Kidney epithelial cell (primary cell): ENCODE results near the gene TMEM263. TPM values are rescaled to one million over a fixed set of nuclear protein-coding genes. Genes with fewer than 3 reads are reported as not detected.
"Not testable (repeated sequence)": the region's sequence is repeated elsewhere in the genome, so short reads cannot be mapped to it uniquely, and the experiment has no call there.

Experiments
- DNase-seq: peaks from one replicate; pipeline ENCODE4 v3.0.0-alpha.2; 2010; ENCODE audit warnings: low read depth
- H3K27me3 ChIP-seq: 2 replicates; pipeline ENCODE4 v1.6.0; 2011; ENCODE audit warnings: low read length; ENCODE audit not compliant: control insufficient read depth, insufficient read depth
- H3K36me3 ChIP-seq: 2 replicates; pipeline ENCODE4 v1.5.1; 2011; ENCODE audit warnings: low read length; ENCODE audit not compliant: control insufficient read depth, insufficient read depth
- H3K4me3 ChIP-seq: 2 replicates; pipeline ENCODE4 v1.5.1; 2011; ENCODE audit warnings: low read depth, mild to moderate bottlenecking, control low read depth, low read length
- CTCF ChIP-seq: IDR thresholded peaks from 2 replicates; pipeline ENCODE4 v1.5.1; 2011; ENCODE audit warnings: mild to moderate bottlenecking, moderate library complexity, low read length, control low read depth, inconsistent platforms; ENCODE audit not compliant: insufficient read depth, poor library complexity, severe bottlenecking
- total RNA-seq: library from RNA; depleted of rRNA; stranded (reverse); fragments of >200 nt; gene quantifications from 2 replicates; pipeline ENCODE4 v1.2.3, GENCODE V29; 2015

The TMEM263 gene
- total RNA-seq, 1 donor from 2014 or later = 30.3 TPM

GRCh38 chr12:106994579-106995220, 39.0 kb downstream of the TMEM263 start:
- Histone ChIP-seq H3K4me3 (no peak overlapping the region), H3K36me3 (no peaks in the 10 kb centered on the region), H3K27me3 (no peaks in the 10 kb centered on the region)
- no peak for DNase-seq
- TF ChIP-seq CTCF = no peak

- not testable (repeated sequence) for H3K27me3 ChIP-seq, H3K36me3 ChIP-seq, H3K4me3 ChIP-seq, DNase-seq
Observed at GRCh38 chr12:106996102-106996501, 40.4 kb downstream of the TMEM263 start.

- H3K27me3 ChIP-seq = no peaks in the 10 kb centered on the region
- no peak for TF ChIP-seq CTCF
- H3K36me3 ChIP-seq = no peaks in the 10 kb centered on the region
- no peak for DNase-seq
- H3K4me3 ChIP-seq = no peak overlapping the region
Observed at GRCh38 chr12:106997916-106998315, 42.2 kb downstream of the TMEM263 start.

- DNase-seq = no peak
- no peaks in the 10 kb centered on the region for H3K27me3 ChIP-seq
- no peaks in the 10 kb centered on the region for H3K36me3 ChIP-seq
- no peak overlapping the region for H3K4me3 ChIP-seq
- TF ChIP-seq CTCF = no peak
Observed at GRCh38 chr12:106999446-106999845, 43.7 kb downstream of the TMEM263 start.

GRCh38 chr12:107002665-107003064, 47.0 kb downstream of the TMEM263 start:
- H3K27me3 ChIP-seq, H3K4me3 ChIP-seq, H3K36me3 ChIP-seq: not testable (repeated sequence)

GRCh38 chr12:107007411-107007810, 51.7 kb downstream of the TMEM263 start:
- Histone ChIP-seq H3K4me3 (no peak overlapping the region), H3K36me3 (no peaks in the 10 kb centered on the region), H3K27me3 (no peaks in the 10 kb centered on the region)
- no peak for DNase-seq
- TF ChIP-seq CTCF = no peak

More at GRCh38 chr12:107002665-107003064, 47.0 kb downstream of the TMEM263 start:
- DNase-seq = not testable (repeated sequence)

- Histone ChIP-seq H3K36me3 (no peaks in the 10 kb centered on the region), H3K27me3 (no peaks in the 10 kb centered on the region)
Observed at GRCh38 chr12:107011519-107011918, 55.8 kb downstream of the TMEM263 start.

More at GRCh38 chr12:107011519-107011918, 55.8 kb downstream of the TMEM263 start:
- DNase-seq = no peak
- TF ChIP-seq CTCF = no peak
- no peak overlapping the region for H3K4me3 ChIP-seq
